K562 (cell line): ENCODE results near the gene HMGB2. TPM values are rescaled to one million over a fixed set of nuclear protein-coding genes. Genes with fewer than 3 reads are reported as not detected.

Experiments
- BCOR ChIP-seq: fragments of 450-650 bp; IDR thresholded peaks from 2 replicates; pipeline ENCODE4 v1.6.1; 2016
- CBFA2T2 ChIP-seq: fragments of 450-650 bp; conservative IDR thresholded peaks from 2 replicates; pipeline ENCODE4 v1.6.1; 2017; ENCODE audit warnings: mild to moderate bottlenecking
- ELF4 ChIP-seq: fragments of 450-650 bp; formaldehyde crosslinking; IDR thresholded peaks from 2 replicates; pipeline ENCODE4 v1.4.0; 2022; ENCODE audit warnings: missing genetic modification characterization
- FOXK1 ChIP-seq: sonication (generic); formaldehyde crosslinking; IDR thresholded peaks from 2 replicates; pipeline ENCODE4 v1.8.0; 2022; ENCODE audit warnings: missing genetic modification reagents, mild to moderate bottlenecking, borderline replicate concordance
- HMGN3 ChIP-seq: IDR thresholded peaks from 2 replicates; pipeline ENCODE4 v1.6.1; 2011; ENCODE audit warnings: borderline replicate concordance, low read depth, mild to moderate bottlenecking, mixed read lengths, low read length; ENCODE audit not compliant: insufficient read length; ENCODE audit errors: extremely low read depth
- JUNB ChIP-seq: fragments of 450-650 bp; formaldehyde crosslinking; conservative IDR thresholded peaks from 2 replicates; pipeline ENCODE4 v1.4.0; 2020; ENCODE audit warnings: mild to moderate bottlenecking
- JUND ChIP-seq, 2 experiments: IDR thresholded peaks; 2 replicates in 1 of 2; 3 replicates in 1 of 2; pipeline ENCODE4 v1.6.1; 2011; ENCODE audit warnings: borderline replicate concordance in 2 of 2, low read depth in 2 of 2, low read length in 2 of 2, improper control_type of control experiment in 1 of 2, missing biosample characterization in 1 of 2, missing genetic modification characterization in 1 of 2, missing genetic modification reagents in 1 of 2
- MTF1 ChIP-seq: fragments of 250-450 bp; sonication (Bioruptor Pico); IDR thresholded peaks from 2 replicates; pipeline ENCODE4 v1.9.0; 2021; ENCODE audit warnings: moderate library complexity, mild to moderate bottlenecking, inconsistent platforms, borderline replicate concordance
- RBM17 ChIP-seq: fragments of 200-400 bp; formaldehyde crosslinking; IDR thresholded peaks from 2 replicates; pipeline ENCODE4 v1.6.1; 2017; ENCODE audit warnings: low read depth, mild to moderate bottlenecking, low read length, borderline replicate concordance
- REST ChIP-seq, 2 experiments: fragments of 450-650 bp; formaldehyde crosslinking in 1 of 2; IDR thresholded peaks; 2 replicates each; pipeline versions ENCODE4 v1.4.0 to v1.6.1; 2014 to 2020; ENCODE audit warnings: mild to moderate bottlenecking in 2 of 2, borderline replicate concordance in 1 of 2, low read depth in 1 of 2
- SLC30A9 ChIP-seq: fragments of 250-450 bp; sonication (Bioruptor Pico); IDR thresholded peaks from 2 replicates; pipeline ENCODE4 v1.8.0; 2022; ENCODE audit warnings: mild to moderate bottlenecking, moderate library complexity
- ZKSCAN8 ChIP-seq: fragments of 200-800 bp; sonication (Bioruptor generic); IDR thresholded peaks from 2 replicates; pipeline ENCODE4 v1.6.1; 2016; ENCODE audit warnings: missing genetic modification characterization, missing compliant biosample characterization
- ZNF197 ChIP-seq: fragments of 200-800 bp; sonication (Bioruptor generic); IDR thresholded peaks from 2 replicates; pipeline ENCODE4 v1.6.1; 2016; ENCODE audit warnings: low read depth, missing genetic modification characterization, missing compliant biosample characterization
- ZNF280B ChIP-seq: fragments of 250-450 bp; sonication (Bioruptor Pico); IDR thresholded peaks from 2 replicates; pipeline ENCODE4 v1.5.1; 2021; ENCODE audit warnings: mild to moderate bottlenecking
- polyA plus RNA-seq, 8 experiments: library from polyadenylated mRNA; depleted of rRNA in 4 of 8; stranded (reverse) in 5 of 8; unstranded in 3 of 8; fragments of >200 nt; fragmentation: Nextera tagmentation in 2 of 8; fragmentation: Illumina TruSeq in 1 of 8; extraction: Ambion mirVana in 2 of 8; extraction: Trizol in 1 of 8; gene quantifications; 2 replicates each; pipeline versions ENCODE4 v1.2.1 to v1.2.3, GENCODE V29; 2011 to 2014; ENCODE audit warnings: inconsistent platforms in 1 of 8, missing spikeins in 1 of 8
- total RNA-seq, 7 experiments: library from RNA; depleted of rRNA in 6 of 7; stranded (reverse); fragments of >200 nt in 6 of 7; fragmentation: Illumina TruSeq in 2 of 7; extraction: Trizol in 2 of 7; gene quantifications; 2 replicates each; pipeline versions ENCODE4 v1.2.1 to v1.2.3, GENCODE V29; 2011 to 2021; ENCODE audit warnings: low replicate concordance in 1 of 7
- TF ChIP-seq, protein P1 (sequence below): IDR thresholded peaks from 3 replicates; pipeline ENCODE4 v1.6.1; 2011; ENCODE audit warnings: borderline replicate concordance, mild to moderate bottlenecking; ENCODE audit not compliant: insufficient read length, insufficient read depth
- TF ChIP-seq, protein P2 (sequence below): sonication (generic); formaldehyde crosslinking; IDR thresholded peaks from 2 replicates; pipeline ENCODE4 v1.9.0; 2022; ENCODE audit warnings: mild to moderate bottlenecking, missing genetic modification reagents

The HMGB2 gene
- total and polyA plus RNA-seq, 9 of the 15 experiments (the other 6 are each of a cell fraction or from before 2014, with no cell fraction given): 309 to 822 (median 626) TPM

DNA sequence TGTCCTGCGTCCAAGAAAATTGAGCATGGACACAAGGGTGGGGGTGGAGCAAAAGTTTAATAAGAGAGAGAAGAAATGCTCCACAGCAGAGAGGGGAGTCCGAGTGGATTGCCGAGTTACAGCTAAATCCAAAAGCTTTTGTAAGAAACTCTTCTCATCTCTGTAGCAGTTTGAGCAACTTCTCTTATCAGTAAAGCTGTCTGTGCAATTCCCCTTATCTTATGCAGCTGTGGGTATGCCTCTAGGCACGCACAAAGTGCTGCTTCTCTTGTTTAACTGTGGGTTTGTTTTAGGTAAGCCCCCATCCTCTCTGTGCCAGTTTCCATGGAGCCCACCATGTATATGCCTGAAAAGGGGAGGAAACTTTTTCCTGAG is 44.8 kb downstream of the HMGB2 start (continued):
- TF ChIP-seq ZNF280B (CRISPR knock-in tag): no peak
- TF ChIP-seq BCOR: peak; percentile 59
- TF ChIP-seq FOXK1: no peak
- peak; percentile 25; the same call in 1 of the 2 replicates for TF ChIP-seq REST (IDR thresholded peaks at IDR 0.05; ENCODE audit: borderline replicate concordance)
- TF ChIP-seq REST (CRISPR knock-in tag; IDR thresholded peaks at IDR 0.05; ENCODE audit: low read depth): no peak
- no peak for TF ChIP-seq RBM17
- TF ChIP-seq ZNF197 (CRISPR knock-in tag): no peak
- TF ChIP-seq SLC30A9 (CRISPR knock-in tag): no peak
- no peak for TF ChIP-seq MTF1 (CRISPR knock-in tag)
- TF ChIP-seq, protein P1, sequence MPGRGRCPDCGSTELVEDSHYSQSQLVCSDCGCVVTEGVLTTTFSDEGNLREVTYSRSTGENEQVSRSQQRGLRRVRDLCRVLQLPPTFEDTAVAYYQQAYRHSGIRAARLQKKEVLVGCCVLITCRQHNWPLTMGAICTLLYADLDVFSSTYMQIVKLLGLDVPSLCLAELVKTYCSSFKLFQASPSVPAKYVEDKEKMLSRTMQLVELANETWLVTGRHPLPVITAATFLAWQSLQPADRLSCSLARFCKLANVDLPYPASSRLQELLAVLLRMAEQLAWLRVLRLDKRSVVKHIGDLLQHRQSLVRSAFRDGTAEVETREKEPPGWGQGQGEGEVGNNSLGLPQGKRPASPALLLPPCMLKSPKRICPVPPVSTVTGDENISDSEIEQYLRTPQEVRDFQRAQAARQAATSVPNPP: no peak
- TF ChIP-seq ZKSCAN8 (CRISPR knock-in tag): no peak
- TF ChIP-seq JUNB (CRISPR knock-in tag): no peak
- no peak for TF ChIP-seq HMGN3
- TF ChIP-seq JUND (IDR thresholded peaks at IDR 0.05; ENCODE audit: borderline replicate concordance, low read depth, low read length): 0 out of 2 replicates have a peak, but pooled peaks have one; percentile 36
- no peak; the same call in 2 of the 3 replicates for TF ChIP-seq JUND (tag; IDR thresholded peaks at IDR 0.05; ENCODE audit: borderline replicate concordance, low read depth, low read length)
- peak; percentile 80 for TF ChIP-seq CBFA2T2
- no peak for TF ChIP-seq ELF4 (CRISPR knock-in tag)
- TF ChIP-seq, protein P2, sequence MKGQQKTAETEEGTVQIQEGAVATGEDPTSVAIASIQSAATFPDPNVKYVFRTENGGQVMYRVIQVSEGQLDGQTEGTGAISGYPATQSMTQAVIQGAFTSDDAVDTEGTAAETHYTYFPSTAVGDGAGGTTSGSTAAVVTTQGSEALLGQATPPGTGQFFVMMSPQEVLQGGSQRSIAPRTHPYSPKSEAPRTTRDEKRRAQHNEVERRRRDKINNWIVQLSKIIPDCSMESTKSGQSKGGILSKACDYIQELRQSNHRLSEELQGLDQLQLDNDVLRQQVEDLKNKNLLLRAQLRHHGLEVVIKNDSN: no peak
